Stimulated activated CD8-positive, alpha-beta memory T cell treated with anti-CD3 and anti-CD28 coated beads, Interleukin-7, amount 100 ng/mL, for 48 hours (primary cell): ENCODE results near the gene SCRN2.
A peak's percentile ranks its signal among the peaks of the same experiment; 100 is the strongest.

Source experiments
- DNase-seq, 2 donors: peaks; one replicate each; pipeline ENCODE4 v3.0.0-alpha.2; 2020; ENCODE audit warnings: low read depth in 1 of 2; ENCODE audit errors: extremely low read depth in 1 of 2

SCRN2 gene

GRCh38 chr17:47840742-47841487 is at the start of gene SCRN2:
Gene SCRN2, minus strand, starts transcription at chr17:47841273. Its CDS starts 430 bp downstream, at chr17:47840843.
- peak; percentile 75 to 80 for DNase-seq

- DNase-seq = peak; percentile 69 to 79
These were observed 48.9 kb upstream of the SCRN2 start for GRCh38 chr17:47889734-47890529.

GRCh38 chr17:47888293-47888692 is 47.2 kb upstream of the SCRN2 start:
- DNase-seq = no peak

- DNase-seq = no peak
These were observed 44.0 kb upstream of the SCRN2 start for GRCh38 chr17:47884905-47885730.

GRCh38 chr17:47884427-47884740 is 43.3 kb upstream of the SCRN2 start:
- DNase-seq = no peak

- no peak for DNase-seq
These were observed 42.7 kb upstream of the SCRN2 start for GRCh38 chr17:47883589-47884426.

GRCh38 chr17:47882695-47883588 is 41.9 kb upstream of the SCRN2 start:
- DNase-seq = no peak

GRCh38 chr17:47882247-47882646 is 41.2 kb upstream of the SCRN2 start:
- no peak for DNase-seq

- DNase-seq = no peak
These were observed 38.8 kb upstream of the SCRN2 start for GRCh38 chr17:47879776-47880454.

GRCh38 chr17:47879028-47879585 is 38.0 kb upstream of the SCRN2 start:
- DNase-seq = no peak

- no peak for DNase-seq
These were observed 37.3 kb upstream of the SCRN2 start for GRCh38 chr17:47878203-47879027.

GRCh38 chr17:47877368-47878034 is 36.4 kb upstream of the SCRN2 start:
- no peak for DNase-seq

- no peak for DNase-seq
These were observed 34.2 kb upstream of the SCRN2 start for GRCh38 chr17:47875011-47875985.

GRCh38 chr17:47873200-47874090 is 32.4 kb upstream of the SCRN2 start:
- DNase-seq = no peak

- DNase-seq = no peak
These were observed 31.6 kb upstream of the SCRN2 start for GRCh38 chr17:47872651-47873161.
